H9 (cell line): ENCODE measurements around the gene ARAP2. TPM values are rescaled to one million over a fixed set of nuclear protein-coding genes. Genes with fewer than 3 reads are reported as not detected.

Experiments used
- DNase-seq: peaks from one replicate; pipeline ENCODE4 v3.0.0-alpha.2; 2017
- H2AFZ ChIP-seq: one replicate; pipeline ENCODE4 v1.6.1; 2013; ENCODE audit warnings: mild to moderate bottlenecking, low read length, control low read depth, moderate library complexity
- H2AK5ac ChIP-seq: 2 replicates; pipeline ENCODE4 v1.6.1; 2013; ENCODE audit warnings: low read length, control low read depth, mixed read lengths; ENCODE audit not compliant: insufficient read length
- H2BK120ac ChIP-seq: one replicate; pipeline ENCODE4 v1.6.1; 2013; ENCODE audit warnings: low read depth, mild to moderate bottlenecking, low read length, control low read depth, inconsistent platforms; ENCODE audit not compliant: poor library complexity, severe bottlenecking
- H2BK12ac ChIP-seq: 2 replicates; pipeline ENCODE4 v1.6.1; 2013; ENCODE audit warnings: low read length, control low read depth, mixed read lengths, low read depth; ENCODE audit not compliant: insufficient read length
- H2BK15ac ChIP-seq: 2 replicates; pipeline ENCODE4 v1.6.1; 2013; ENCODE audit warnings: low read depth, low read length, control low read depth
- H2BK20ac ChIP-seq: one replicate; pipeline ENCODE4 v1.6.1; 2013; ENCODE audit warnings: low read depth, mild to moderate bottlenecking, low read length, control low read depth, inconsistent platforms; ENCODE audit not compliant: poor library complexity, severe bottlenecking
- H2BK5ac ChIP-seq: 2 replicates; pipeline ENCODE4 v1.6.1; 2013; ENCODE audit warnings: low read length, control low read depth, mixed read lengths; ENCODE audit not compliant: insufficient read length
- H3K14ac ChIP-seq: 2 replicates; pipeline ENCODE4 v1.6.1; 2013; ENCODE audit warnings: low read length, control low read depth; ENCODE audit not compliant: insufficient read depth
- H3K18ac ChIP-seq: 2 replicates; pipeline ENCODE4 v1.6.1; 2013; ENCODE audit warnings: low read depth, mild to moderate bottlenecking, mixed read lengths, low read length, control low read depth; ENCODE audit not compliant: insufficient read length
- H3K23ac ChIP-seq: 2 replicates; pipeline ENCODE4 v1.6.1; 2013; ENCODE audit warnings: low read length, control low read depth, mixed read lengths, low read depth; ENCODE audit not compliant: insufficient read length
- H3K23me2 ChIP-seq: 2 replicates; pipeline ENCODE4 v1.6.1; 2013; ENCODE audit warnings: low read depth, mild to moderate bottlenecking, mixed read lengths, low read length, control low read depth; ENCODE audit not compliant: insufficient read length, poor library complexity, severe bottlenecking
- H3K27ac ChIP-seq: 2 replicates; pipeline ENCODE4 v1.5.1; 2013; ENCODE audit warnings: low read length, control low read depth, mixed read lengths, low read depth; ENCODE audit not compliant: insufficient read length
- H3K27me3 ChIP-seq: 2 replicates; pipeline ENCODE4 v1.6.1; 2013; ENCODE audit warnings: low read length, control low read depth, inconsistent platforms; ENCODE audit not compliant: insufficient read depth
- H3K4ac ChIP-seq: 2 replicates; pipeline ENCODE4 v1.6.1; 2013; ENCODE audit warnings: low read depth, mild to moderate bottlenecking, control low read depth, inconsistent platforms, low read length, moderate library complexity
- H3K4me1 ChIP-seq: 2 replicates; pipeline ENCODE4 v1.6.1; 2013; ENCODE audit warnings: low read length, control low read depth, inconsistent platforms; ENCODE audit not compliant: insufficient read depth
- H3K4me2 ChIP-seq: 2 replicates; pipeline ENCODE4 v1.6.1; 2013; ENCODE audit warnings: low read length, control low read depth, mixed read lengths; ENCODE audit not compliant: insufficient read length, insufficient read depth
- H3K56ac ChIP-seq: 2 replicates; pipeline ENCODE4 v1.6.1; 2013; ENCODE audit warnings: low read depth, mild to moderate bottlenecking, mixed read lengths, low read length, control low read depth; ENCODE audit not compliant: insufficient read length
- H3K79me1 ChIP-seq: 2 replicates; pipeline ENCODE4 v1.6.1; 2013; ENCODE audit warnings: low read depth, mild to moderate bottlenecking, moderate library complexity, low read length, control low read depth, inconsistent platforms; ENCODE audit not compliant: insufficient read depth, poor library complexity, severe bottlenecking
- H3K79me2 ChIP-seq: 2 replicates; pipeline ENCODE4 v1.6.1; 2013; ENCODE audit warnings: low read length, control low read depth, inconsistent platforms; ENCODE audit not compliant: insufficient read depth
- H3K9ac ChIP-seq: 2 replicates; pipeline ENCODE4 v1.6.1; 2013; ENCODE audit warnings: low read length, control low read depth, mixed read lengths; ENCODE audit not compliant: insufficient read length; ENCODE audit errors: extremely low read depth
- H3K9me3 ChIP-seq: one replicate; pipeline ENCODE4 v1.6.1; 2013; ENCODE audit warnings: low read depth, low read length, inconsistent platforms; ENCODE audit not compliant: control insufficient read depth
- H3T11ph ChIP-seq: one replicate; pipeline ENCODE4 v1.6.1; 2013; ENCODE audit warnings: mild to moderate bottlenecking, low read length, control low read depth, inconsistent platforms
- H4K20me1 ChIP-seq: one replicate; pipeline ENCODE4 v1.6.1; 2013; ENCODE audit not compliant: control insufficient read depth, insufficient read length, insufficient read depth
- H4K5ac ChIP-seq: 2 replicates; pipeline ENCODE4 v1.6.1; 2013; ENCODE audit warnings: low read depth, mild to moderate bottlenecking, mixed read lengths, low read length, control low read depth; ENCODE audit not compliant: insufficient read length
- H4K8ac ChIP-seq: replicated peaks from 2 replicates; pipeline ENCODE4 v1.6.1; 2013; ENCODE audit warnings: low read length, control low read depth, mixed read lengths, low read depth; ENCODE audit not compliant: insufficient read length
- H4K91ac ChIP-seq: 2 replicates; pipeline ENCODE4 v1.6.1; 2013; ENCODE audit warnings: low read depth, mild to moderate bottlenecking, moderate library complexity, mixed read lengths, low read length, control low read depth; ENCODE audit not compliant: insufficient read length
- H3K27ac Mint-ChIP-seq, 3 experiments: 2 replicates in 2 of 3; 3 replicates in 1 of 3; pipeline ENCODE4 v1.8.0; 2020 to 2021; ENCODE audit warnings: mixed read lengths in 3 of 3, mild to moderate bottlenecking in 1 of 3, moderate library complexity in 1 of 3
- H3K27me3 Mint-ChIP-seq: 2 replicates; pipeline ENCODE4 v1.8.0; 2021; ENCODE audit warnings: low read depth, mild to moderate bottlenecking, moderate library complexity, mixed read lengths
- H3K36me3 Mint-ChIP-seq, 3 experiments: 2 replicates in 2 of 3; 3 replicates in 1 of 3; pipeline ENCODE4 v1.8.0; 2020 to 2021; ENCODE audit warnings: low read depth in 3 of 3, mixed read lengths in 3 of 3; ENCODE audit not compliant: insufficient read depth in 1 of 3
- H3K4me1 Mint-ChIP-seq, 2 experiments: 2 replicates each; pipeline ENCODE4 v1.8.0; 2020; ENCODE audit warnings: mixed read lengths in 2 of 2
- H3K4me3 Mint-ChIP-seq, 2 experiments: 2 replicates in 1 of 2; 3 replicates in 1 of 2; pipeline ENCODE4 v1.8.0; 2020 to 2021; ENCODE audit warnings: mild to moderate bottlenecking in 2 of 2, mixed read lengths in 2 of 2, moderate library complexity in 1 of 2
- H3K9me3 Mint-ChIP-seq, 2 experiments: 2 replicates in 1 of 2; 3 replicates in 1 of 2; pipeline ENCODE4 v1.8.0; 2020; ENCODE audit warnings: mild to moderate bottlenecking in 2 of 2, mixed read lengths in 2 of 2, moderate library complexity in 1 of 2
- WGBS: extraction: QIAGEN DNeasy Blood & Tissue Kit; methylation state at CpG from one replicate; pipeline ENCODE4 v1.1.7; 2013; ENCODE audit warnings: missing lambda C conversion rate, low lambda C conversion rate, mixed read lengths; ENCODE audit not compliant: insufficient read length; ENCODE audit errors: extremely low coverage; 5-methylcytosine and 5-hydroxymethylcytosine counted together
- total RNA-seq: library from RNA; stranded (reverse); gene quantifications from 2 replicates; pipeline ENCODE4 v1.2.1, GENCODE V29; 2021
- TF ChIP-seq, protein P1 (sequence below): fragments of 200-600 bp; sonication (generic); conservative IDR thresholded peaks from 3 replicates; pipeline ENCODE4 v1.8.0; 2021; ENCODE audit warnings: antibody characterized with exemption, mild to moderate bottlenecking

Gene ARAP2
- total RNA-seq, 1 experiment from 2014 or later, result 6.3 TPM

DNA sequence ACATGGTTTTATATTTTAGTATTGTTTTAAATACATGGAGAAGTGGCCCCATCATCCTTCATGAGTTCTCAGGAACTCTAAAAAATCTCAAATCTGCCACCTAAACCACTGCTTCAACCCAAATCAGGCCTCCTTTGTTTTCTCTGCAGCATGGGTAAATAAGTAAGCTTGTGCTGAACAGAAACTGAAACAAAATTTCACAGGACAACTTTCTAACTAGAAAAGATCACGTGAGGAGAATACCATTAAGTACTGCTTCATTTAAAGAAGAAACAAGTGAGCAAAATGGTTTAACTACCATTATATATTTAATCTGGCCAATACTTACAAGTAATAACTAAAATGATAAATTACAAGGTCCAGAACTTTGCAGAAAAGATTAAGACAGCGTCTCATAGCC lies 2.5 kb downstream of the ARAP2 start:
- Mint-ChIP-seq H3K36me3 (no peaks in the 10 kb centered on the region; a peak in 1 of 7 replicates), H3K4me1 (peaks cover 10 to 13% of the 10 kb centered on the region in 2 experiments), H3K27me3 (peaks cover 35% of the 10 kb centered on the region), H3K4me3 (no peak overlapping the region), H3K27ac (no peak overlapping the region), H3K9me3 (no peaks in the 10 kb centered on the region)
- Histone ChIP-seq H4K5ac (no peak overlapping the region), H2AFZ (no peak overlapping the region), H4K20me1 (no peaks in the 10 kb centered on the region), H3K9ac (no peak overlapping the region), H3K79me2 (no peaks in the 10 kb centered on the region), H3K23me2 (no peaks in the 10 kb centered on the region), H3K27ac (no peak overlapping the region), H3K14ac (no peak overlapping the region), H2BK15ac (no peak overlapping the region), H2BK120ac (no peak overlapping the region), H3K56ac (no peak overlapping the region), H2BK20ac (no peak overlapping the region), H3K79me1 (no peaks in the 10 kb centered on the region), H3K4me1 (no peaks in the 10 kb centered on the region), H2BK5ac (no peak overlapping the region), H3K27me3 (no peaks in the 10 kb centered on the region), H3K9me3 (no peaks in the 10 kb centered on the region), H3K23ac (no peak overlapping the region), H4K91ac (no peak overlapping the region), H3K4ac (no peak overlapping the region), H3T11ph (no peak overlapping the region), H3K18ac (no peak overlapping the region), H3K4me2 (no peak overlapping the region), H2AK5ac (no peak overlapping the region), H2BK12ac (no peak overlapping the region), H4K8ac (no peak overlapping the region)
- TF ChIP-seq, protein P1, sequence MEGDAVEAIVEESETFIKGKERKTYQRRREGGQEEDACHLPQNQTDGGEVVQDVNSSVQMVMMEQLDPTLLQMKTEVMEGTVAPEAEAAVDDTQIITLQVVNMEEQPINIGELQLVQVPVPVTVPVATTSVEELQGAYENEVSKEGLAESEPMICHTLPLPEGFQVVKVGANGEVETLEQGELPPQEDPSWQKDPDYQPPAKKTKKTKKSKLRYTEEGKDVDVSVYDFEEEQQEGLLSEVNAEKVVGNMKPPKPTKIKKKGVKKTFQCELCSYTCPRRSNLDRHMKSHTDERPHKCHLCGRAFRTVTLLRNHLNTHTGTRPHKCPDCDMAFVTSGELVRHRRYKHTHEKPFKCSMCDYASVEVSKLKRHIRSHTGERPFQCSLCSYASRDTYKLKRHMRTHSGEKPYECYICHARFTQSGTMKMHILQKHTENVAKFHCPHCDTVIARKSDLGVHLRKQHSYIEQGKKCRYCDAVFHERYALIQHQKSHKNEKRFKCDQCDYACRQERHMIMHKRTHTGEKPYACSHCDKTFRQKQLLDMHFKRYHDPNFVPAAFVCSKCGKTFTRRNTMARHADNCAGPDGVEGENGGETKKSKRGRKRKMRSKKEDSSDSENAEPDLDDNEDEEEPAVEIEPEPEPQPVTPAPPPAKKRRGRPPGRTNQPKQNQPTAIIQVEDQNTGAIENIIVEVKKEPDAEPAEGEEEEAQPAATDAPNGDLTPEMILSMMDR, result no peak
- WGBS, result no CpG with 5 or more reads among the region's 2 CpGs
- DNase-seq, result no peak
